HEK293 (cell line): Measurements from ENCODE around the gene THSD7A.

Experiments used
- CTCF ChIA-PET: fragments of 350-600 bp; formaldehyde crosslinking; extraction: SDS; loops from one replicate; lab custom pipeline; 2021; ENCODE audit warnings: antibody characterized with exemption; lab: Yijun Ruan, JAX
- POLR2A ChIA-PET: fragments of 300-600 bp; formaldehyde crosslinking; extraction: SDS; loops from one replicate; lab custom pipeline; 2020; ENCODE audit warnings: antibody characterized with exemption, inconsistent platforms; lab: Yijun Ruan, JAX
- H3K27ac ChIP-seq: fragments of 200-500 bp; sonication (Bioruptor generic); 2 replicates; pipeline ENCODE4 v1.5.1; 2014; ENCODE audit warnings: low read depth, low read length, control low read depth, inconsistent platforms; ENCODE audit errors: extremely low read depth
- H3K36me3 ChIP-seq, 2 experiments: fragments of 200-500 bp in 1 of 2; sonication (Bioruptor generic) in 1 of 2; 1 replicate in 1 of 2; 2 replicates in 1 of 2; pipeline ENCODE4 v1.5.1; 2014 to 2017; ENCODE audit warnings: inconsistent platforms in 2 of 2, low read length in 2 of 2; ENCODE audit not compliant: control insufficient read depth in 2 of 2, insufficient read depth in 1 of 2
- H3K4me1 ChIP-seq: fragments of 200-500 bp; sonication (Bioruptor generic); 2 replicates; pipeline ENCODE4 v1.5.1; 2014; ENCODE audit warnings: mild to moderate bottlenecking, low read length, inconsistent platforms; ENCODE audit not compliant: control insufficient read depth, insufficient read depth
- H3K4me3 ChIP-seq: 2 replicates; pipeline ENCODE4 v1.5.1; 2011; ENCODE audit warnings: low read depth, mild to moderate bottlenecking, control low read depth, low read length, moderate library complexity
- H3K9me3 ChIP-seq: fragments of 200-500 bp; sonication (Bioruptor generic); 2 replicates; pipeline ENCODE4 v1.5.1; 2014; ENCODE audit warnings: low read depth, low read length, inconsistent platforms; ENCODE audit not compliant: control insufficient read depth, insufficient read depth
- BCL11B ChIP-seq: fragments of 450-650 bp; formaldehyde crosslinking; IDR thresholded peaks from 2 replicates; pipeline ENCODE4 v1.5.1; 2016; ENCODE audit warnings: low read depth, missing biosample characterization, missing genetic modification characterization
- EGR2 ChIP-seq: fragments of 450-650 bp; formaldehyde crosslinking; IDR thresholded peaks from 2 replicates; pipeline ENCODE4 v1.5.1; 2016; ENCODE audit warnings: low read depth, missing biosample characterization, missing genetic modification characterization
- ELK4 ChIP-seq: IDR thresholded peaks from 2 replicates; pipeline ENCODE4 v1.6.1; 2011; ENCODE audit warnings: mild to moderate bottlenecking, low read depth, low read length, borderline replicate concordance
- GFI1B ChIP-seq: fragments of 450-650 bp; formaldehyde crosslinking; IDR thresholded peaks from 2 replicates; pipeline ENCODE4 v1.5.1; 2016; ENCODE audit warnings: missing biosample characterization, missing genetic modification characterization
- INSM2 ChIP-seq: fragments of 450-650 bp; formaldehyde crosslinking; IDR thresholded peaks from 2 replicates; pipeline ENCODE4 v1.5.1; 2016; ENCODE audit warnings: missing biosample characterization, missing genetic modification characterization
- KLF7 ChIP-seq: fragments of 450-650 bp; formaldehyde crosslinking; IDR thresholded peaks from 2 replicates; pipeline ENCODE4 v1.5.1; 2016; ENCODE audit warnings: missing biosample characterization, missing genetic modification characterization, borderline replicate concordance
- REST ChIP-seq: fragments of 450-650 bp; formaldehyde crosslinking; IDR thresholded peaks from 2 replicates; pipeline ENCODE4 v1.5.1; 2016; ENCODE audit warnings: missing biosample characterization, missing genetic modification characterization
- ZBTB7A ChIP-seq: fragments of 450-650 bp; formaldehyde crosslinking; IDR thresholded peaks from 2 replicates; pipeline ENCODE4 v1.5.1; 2016; ENCODE audit warnings: low read depth, missing biosample characterization, missing genetic modification characterization
- ZFP41 ChIP-seq: fragments of 450-650 bp; formaldehyde crosslinking; IDR thresholded peaks from 2 replicates; pipeline ENCODE4 v1.5.1; 2016; ENCODE audit warnings: missing biosample characterization, missing genetic modification characterization, borderline replicate concordance
- ZNF138 ChIP-seq: fragments of 450-650 bp; formaldehyde crosslinking; IDR thresholded peaks from 2 replicates; pipeline ENCODE4 v1.5.1; 2016; ENCODE audit warnings: missing biosample characterization, missing genetic modification characterization, borderline replicate concordance
- ZNF140 ChIP-seq: fragments of 450-650 bp; formaldehyde crosslinking; IDR thresholded peaks from 2 replicates; pipeline ENCODE4 v1.5.1; 2016; ENCODE audit warnings: missing biosample characterization, missing genetic modification characterization
- ZNF2 ChIP-seq: fragments of 450-650 bp; formaldehyde crosslinking; IDR thresholded peaks from 2 replicates; pipeline ENCODE4 v1.5.1; 2016; ENCODE audit warnings: missing biosample characterization, missing genetic modification characterization
- ZNF202 ChIP-seq: fragments of 450-650 bp; formaldehyde crosslinking; IDR thresholded peaks from 2 replicates; pipeline ENCODE4 v1.5.1; 2016; ENCODE audit warnings: missing biosample characterization, missing genetic modification characterization, borderline replicate concordance
- ZNF211 ChIP-seq: fragments of 450-650 bp; formaldehyde crosslinking; IDR thresholded peaks from 2 replicates; pipeline ENCODE4 v1.5.1; 2016; ENCODE audit warnings: low read depth, missing biosample characterization, missing genetic modification characterization
- ZNF366 ChIP-seq: fragments of 450-650 bp; formaldehyde crosslinking; conservative IDR thresholded peaks from 2 replicates; pipeline ENCODE4 v1.5.1; 2016; ENCODE audit warnings: missing biosample characterization, missing genetic modification characterization
- ZNF514 ChIP-seq: fragments of 450-650 bp; formaldehyde crosslinking; IDR thresholded peaks from 2 replicates; pipeline ENCODE4 v1.5.1; 2016; ENCODE audit warnings: missing biosample characterization, missing genetic modification characterization
- ZNF549 ChIP-seq: fragments of 450-650 bp; IDR thresholded peaks from 2 replicates; pipeline ENCODE4 v1.5.1; 2018; ENCODE audit warnings: missing biosample characterization, missing genetic modification characterization, mild to moderate bottlenecking, inconsistent platforms, moderate library complexity
- ZNF558 ChIP-seq: fragments of 450-650 bp; formaldehyde crosslinking; IDR thresholded peaks from 2 replicates; pipeline ENCODE4 v1.5.1; 2016; ENCODE audit warnings: missing biosample characterization, missing genetic modification characterization
- ZNF645 ChIP-seq: fragments of 450-650 bp; formaldehyde crosslinking; IDR thresholded peaks from 2 replicates; pipeline ENCODE4; 2016; ENCODE audit warnings: missing biosample characterization, missing genetic modification characterization
- ZSCAN4 ChIP-seq: fragments of 450-650 bp; formaldehyde crosslinking; IDR thresholded peaks from 2 replicates; pipeline ENCODE4 v1.5.1; 2017; ENCODE audit warnings: missing biosample characterization, missing genetic modification characterization

THSD7A gene

GRCh38 chr7:11505471-11505985, 326.5 kb downstream of the THSD7A start (continued):
- TF ChIP-seq REST (tag by site-specific recombination) (no peak), EGR2 (tag by site-specific recombination) (no peak), ZNF514 (no peak)

- no peaks in the 10 kb centered on the region for H3K9me3 ChIP-seq
- POLR2A ChIA-PET = no interaction called here
- H3K27ac ChIP-seq = no peak overlapping the region
- H3K36me3 ChIP-seq = no peaks in the 10 kb centered on the region
- H3K4me1 ChIP-seq = no peaks in the 10 kb centered on the region
- TF ChIP-seq ZNF211 (no peak), BCL11B (tag by site-specific recombination) (no peak), ZNF558 (tag by site-specific recombination) (no peak), ZNF645 (tag by site-specific recombination) (no peak), ZNF2 (tag by site-specific recombination) (no peak), KLF7 (tag by site-specific recombination) (no peak), ZBTB7A (no peak), ZNF140 (no peak), ZNF202 (tag by site-specific recombination) (no peak), INSM2 (tag by site-specific recombination) (no peak), ELK4 (no peak), ZNF549 (tag by site-specific recombination) (no peak), ZFP41 (tag by site-specific recombination) (no peak), ZNF366 (tag by site-specific recombination) (no peak), GFI1B (tag by site-specific recombination) (no peak), ZNF138 (tag by site-specific recombination) (no peak), ZSCAN4 (tag by site-specific recombination) (no peak)
- TF ChIP-seq, all 188 proteins: peak for 0
- CTCF ChIA-PET = no interaction called here
- no peak overlapping the region for H3K4me3 ChIP-seq
Measured at GRCh38 chr7:11492307-11492706, 339.7 kb downstream of the THSD7A start.
